ENCODE results near the gene TRAPPC10. TPM values are rescaled to one million over a fixed set of nuclear protein-coding genes. Genes with fewer than 3 reads are reported as not detected.

The TRAPPC10 gene
- total and polyA plus RNA-seq, 4 donors = 7.7 to 43.5 (median 29.7) TPM

- Histone ChIP-seq H3K9ac (ENCODE audit: insufficient read depth in 1 of 2, low read length in 2 of 2) (no peak overlapping the region), H3K4me3 (no peak overlapping the region), H3K27me3 (ENCODE audit: control insufficient read depth in 3 of 3, insufficient read depth in 3 of 3, low read length in 2 of 3) (peaks cover 0 to 6% (median 0%) of the 10 kb centered on the region in 3 donors), H3K27ac (ENCODE audit: low read depth in 1 of 2, low read length in 1 of 2) (no peak overlapping the region), H3K9me3 (ENCODE audit: control insufficient read depth in 4 of 4, insufficient read depth in 3 of 4, low read length in 3 of 4) (no peaks in the 10 kb centered on the region), H3K36me3 (ENCODE audit: control insufficient read depth in 4 of 4, insufficient read depth in 4 of 4, low read length in 4 of 4) (no peaks in the 10 kb centered on the region), H3K4me1 (ENCODE audit: control insufficient read depth in 5 of 5, insufficient read depth in 5 of 5, low read length in 5 of 5) (peaks cover 0 to 10% (median 7%) of the 10 kb centered on the region in 5 donors)
- ATAC-seq (ENCODE audit: insufficient read depth, low FRiP score) = no peak
- no peak for DNase-seq
- TF ChIP-seq CTCF (IDR thresholded peaks at IDR 0.05; ENCODE audit: control extremely low read depth, extremely low read depth) = no peak
- 86 to 93% methylated on average over 6 to 7 of the region's 7 CpGs for WGBS, 2 donors
Measured at GRCh38 chr21:43989401-43989800, 22.7 kb upstream of the TRAPPC10 start.

- Histone ChIP-seq H3K9me3 (ENCODE audit: control insufficient read depth in 4 of 4, insufficient read depth in 3 of 4, low read length in 3 of 4) (no peaks in the 10 kb centered on the region), H3K27me3 (ENCODE audit: control insufficient read depth in 3 of 3, insufficient read depth in 3 of 3, low read length in 2 of 3) (peaks cover 0 to 6% (median 0%) of the 10 kb centered on the region in 3 donors), H3K27ac (ENCODE audit: low read depth in 1 of 2, low read length in 1 of 2) (no peak overlapping the region), H3K9ac (ENCODE audit: insufficient read depth in 1 of 2, low read length in 2 of 2) (no peak overlapping the region), H3K4me3 (no peak overlapping the region), H3K36me3 (ENCODE audit: control insufficient read depth in 4 of 4, insufficient read depth in 4 of 4, low read length in 4 of 4) (no peaks in the 10 kb centered on the region), H3K4me1 (ENCODE audit: control insufficient read depth in 5 of 5, insufficient read depth in 5 of 5, low read length in 5 of 5) (peaks cover 0 to 2% (median 0%) of the 10 kb centered on the region in 5 donors)
- DNase-seq = no peak
- WGBS, 2 donors = 85 to 93% methylated on average over 33 of the region's 33 CpGs
- TF ChIP-seq CTCF (IDR thresholded peaks at IDR 0.05; ENCODE audit: control extremely low read depth, extremely low read depth) = no peak
- ATAC-seq (ENCODE audit: insufficient read depth, low FRiP score) = no peak
Measured at GRCh38 chr21:43991447-43991991, 20.6 kb upstream of the TRAPPC10 start.

GRCh38 chr21:43992121-43992520, 20.0 kb upstream of the TRAPPC10 start:
- TF ChIP-seq CTCF (IDR thresholded peaks at IDR 0.05; ENCODE audit: control extremely low read depth, extremely low read depth) = no peak
- ATAC-seq (ENCODE audit: insufficient read depth, low FRiP score) (no peak), DNase-seq (no peak)
- H3K27ac ChIP-seq (ENCODE audit: low read depth in 1 of 2, low read length in 1 of 2) = no peak overlapping the region
- no peaks in the 10 kb centered on the region for H3K4me1 ChIP-seq (ENCODE audit: control insufficient read depth in 5 of 5, insufficient read depth in 5 of 5, low read length in 5 of 5)
- H3K36me3 ChIP-seq (ENCODE audit: control insufficient read depth in 4 of 4, insufficient read depth in 4 of 4, low read length in 4 of 4) = no peaks in the 10 kb centered on the region
- 93 to 95% methylated on average over 11 of the region's 11 CpGs for WGBS, 2 donors
- H3K9ac ChIP-seq (ENCODE audit: insufficient read depth in 1 of 2, low read length in 2 of 2) = no peak overlapping the region
- H3K4me3 ChIP-seq = no peak overlapping the region
- H3K9me3 ChIP-seq (ENCODE audit: control insufficient read depth in 4 of 4, insufficient read depth in 3 of 4, low read length in 3 of 4) = no peaks in the 10 kb centered on the region
- H3K27me3 ChIP-seq (ENCODE audit: control insufficient read depth in 3 of 3, insufficient read depth in 3 of 3, low read length in 2 of 3) = peaks cover 0 to 6% (median 0%) of the 10 kb centered on the region in 3 donors

- H3K4me3 ChIP-seq = no peak overlapping the region
- no peak overlapping the region for H3K9ac ChIP-seq (ENCODE audit: insufficient read depth in 1 of 2, low read length in 2 of 2)
- no peaks in the 10 kb centered on the region for H3K9me3 ChIP-seq (ENCODE audit: control insufficient read depth in 4 of 4, insufficient read depth in 3 of 4, low read length in 3 of 4)
- H3K27me3 ChIP-seq (ENCODE audit: control insufficient read depth in 3 of 3, insufficient read depth in 3 of 3, low read length in 2 of 3) = no peaks in the 10 kb centered on the region
- no peaks in the 10 kb centered on the region for H3K4me1 ChIP-seq (ENCODE audit: control insufficient read depth in 5 of 5, insufficient read depth in 5 of 5, low read length in 5 of 5)
- 83 to 90% methylated on average over 18 of the region's 18 CpGs for WGBS, 2 donors
- H3K27ac ChIP-seq (ENCODE audit: low read depth in 1 of 2, low read length in 1 of 2) = no peak overlapping the region
- no peak for ATAC-seq (ENCODE audit: insufficient read depth, low FRiP score)
- no peak for DNase-seq
- no peak for TF ChIP-seq CTCF (IDR thresholded peaks at IDR 0.05; ENCODE audit: control extremely low read depth, extremely low read depth)
- no peaks in the 10 kb centered on the region for H3K36me3 ChIP-seq (ENCODE audit: control insufficient read depth in 4 of 4, insufficient read depth in 4 of 4, low read length in 4 of 4)
Measured at GRCh38 chr21:43993420-43993934, 18.6 kb upstream of the TRAPPC10 start.
